Mesendoderm (in vitro differentiated cells): ENCODE measurements around the gene FAM120A.
"Not testable (repeated sequence)": the region's sequence is repeated elsewhere in the genome, so short reads cannot be mapped to it uniquely, and the experiment has no call there.

Source experiments
- DNase-seq: peaks from one replicate; pipeline ENCODE4 v3.0.0; 2013
- H2AK5ac ChIP-seq: 2 replicates; pipeline ENCODE4 v1.6.1; 2013; ENCODE audit warnings: low read length, inconsistent platforms
- H2BK120ac ChIP-seq: 2 replicates; pipeline ENCODE4 v1.6.1; 2013; ENCODE audit warnings: low read depth, mild to moderate bottlenecking, low read length, moderate library complexity, mixed read lengths
- H2BK15ac ChIP-seq: replicated peaks from 2 replicates; pipeline ENCODE4 v1.6.1; 2013; ENCODE audit warnings: low read depth, mild to moderate bottlenecking, moderate library complexity
- H2BK5ac ChIP-seq: 2 replicates; pipeline ENCODE4 v1.6.1; 2013; ENCODE audit warnings: low read length, inconsistent platforms
- H3K18ac ChIP-seq: 2 replicates; pipeline ENCODE4 v1.6.1; 2013; ENCODE audit warnings: mild to moderate bottlenecking, low read length, mixed read lengths
- H3K23ac ChIP-seq: one replicate; pipeline ENCODE4 v1.6.1; 2013; ENCODE audit warnings: low read length
- H3K27ac ChIP-seq: 2 replicates; pipeline ENCODE4 v1.5.1; 2013; ENCODE audit warnings: low read depth, mild to moderate bottlenecking, inconsistent platforms, low read length, moderate library complexity
- H3K27me3 ChIP-seq: 2 replicates; pipeline ENCODE4 v1.6.1; 2013; ENCODE audit warnings: low read length, control low read depth, mild to moderate bottlenecking, inconsistent platforms; ENCODE audit not compliant: insufficient read depth, poor library complexity
- H3K36me3 ChIP-seq: 2 replicates; pipeline ENCODE4 v1.6.1; 2013; ENCODE audit warnings: low read length, inconsistent platforms; ENCODE audit not compliant: control insufficient read depth, insufficient read depth
- H3K4ac ChIP-seq: one replicate; pipeline ENCODE4 v1.6.1; 2013; ENCODE audit warnings: low read depth, mild to moderate bottlenecking, low read length, moderate library complexity
- H3K4me1 ChIP-seq: 2 replicates; pipeline ENCODE4 v1.6.1; 2013; ENCODE audit warnings: low read depth, low read length, inconsistent platforms; ENCODE audit not compliant: control insufficient read depth
- H3K4me2 ChIP-seq: 2 replicates; pipeline ENCODE4 v1.6.1; 2013; ENCODE audit warnings: low read length
- H3K4me3 ChIP-seq: 2 replicates; pipeline ENCODE4 v1.5.1; 2013; ENCODE audit warnings: mild to moderate bottlenecking, low read length
- H3K56ac ChIP-seq: one replicate; pipeline ENCODE4 v1.6.1; 2013; ENCODE audit warnings: low read length
- H3K79me1 ChIP-seq: 2 replicates; pipeline ENCODE4 v1.6.1; 2013; ENCODE audit warnings: low read length, inconsistent platforms
- H3K79me2 ChIP-seq: 2 replicates; pipeline ENCODE4 v1.6.1; 2013; ENCODE audit warnings: mild to moderate bottlenecking, low read length; ENCODE audit not compliant: control insufficient read depth, insufficient read depth
- H3K9ac ChIP-seq: 2 replicates; pipeline ENCODE4 v1.6.1; 2013; ENCODE audit warnings: low read length, inconsistent platforms
- H4K5ac ChIP-seq: one replicate; pipeline ENCODE4 v1.6.1; 2013; ENCODE audit warnings: low read length
- H4K8ac ChIP-seq: one replicate; pipeline ENCODE4 v1.6.1; 2013; ENCODE audit warnings: low read depth, mild to moderate bottlenecking, control low read depth, low read length, moderate library complexity
- WGBS: extraction: QIAGEN DNeasy Blood & Tissue Kit; methylation state at CpG from one replicate; pipeline ENCODE4 v1.1.7; 2013; ENCODE audit warnings: low lambda C conversion rate, missing lambda C conversion rate; ENCODE audit not compliant: insufficient coverage; ENCODE audit errors: extremely low coverage; 5-methylcytosine and 5-hydroxymethylcytosine counted together

Gene FAM120A

DNA sequence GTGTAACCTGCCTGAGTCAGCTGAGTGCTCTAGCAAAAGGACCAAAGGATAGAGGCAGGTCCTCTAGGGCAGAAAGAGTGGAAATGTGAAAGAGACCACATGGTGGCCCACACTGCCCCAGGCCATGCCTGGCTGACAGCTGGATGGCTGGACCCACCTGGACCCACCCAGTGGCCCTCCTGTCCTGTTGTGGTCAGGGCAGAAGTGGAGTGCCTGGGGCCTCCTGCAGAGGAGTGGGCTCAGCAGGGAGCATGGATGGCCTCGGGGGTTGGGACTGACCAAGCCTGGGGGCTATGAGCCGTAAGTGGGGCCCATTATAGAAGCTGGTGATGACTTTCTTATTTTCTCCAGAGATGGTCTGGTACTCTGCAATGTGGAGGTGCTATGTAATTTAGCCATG is 57.6 kb downstream of the FAM120A start:
- DNase-seq: peak; percentile 5
- Histone ChIP-seq H3K18ac (no peak overlapping the region), H2BK120ac (no peak overlapping the region), H3K4ac (no peak overlapping the region), H3K27me3 (no peaks in the 10 kb centered on the region), H3K4me3 (no peak overlapping the region), H3K79me2 (peaks cover 40% of the 10 kb centered on the region), H3K79me1 (peaks cover 25% of the 10 kb centered on the region), H4K5ac (no peak overlapping the region), H3K56ac (no peak overlapping the region), H3K27ac (no peak overlapping the region), H3K9ac (no peak overlapping the region), H2BK15ac (no peak overlapping the region), H3K23ac (no peak overlapping the region), H3K36me3 (peaks cover 2% of the 10 kb centered on the region), H2AK5ac (no peak overlapping the region), H4K8ac (no peak overlapping the region), H3K4me2 (no peak overlapping the region), H2BK5ac (no peak overlapping the region), H3K4me1 (no peaks in the 10 kb centered on the region)
- WGBS: no CpG with 5 or more reads among the region's 2 CpGs

DNA sequence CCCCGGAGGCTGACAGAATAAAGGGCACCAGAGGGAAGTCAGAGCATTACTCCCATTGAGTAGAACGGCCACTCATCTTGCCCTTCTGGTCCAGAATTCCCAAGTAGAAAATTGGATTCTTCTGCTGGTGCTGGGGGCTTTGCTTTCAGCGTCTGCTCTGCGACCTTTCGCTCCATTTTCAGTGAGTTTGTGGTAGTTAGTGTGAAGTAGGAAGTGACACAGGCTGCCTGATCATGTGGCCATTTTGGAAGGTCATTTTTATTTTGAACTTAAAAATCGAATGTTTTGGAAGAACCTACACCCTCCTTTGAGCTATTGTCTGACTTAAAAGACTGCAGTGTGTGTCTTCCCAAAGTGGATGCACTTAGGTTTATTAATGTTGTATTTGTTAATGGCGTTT is 58.6 kb downstream of the FAM120A start:
- H2BK120ac ChIP-seq: no peak overlapping the region
- H3K4me3 ChIP-seq: no peak overlapping the region
- WGBS: no CpG with 5 or more reads among the region's 7 CpGs
- no peak overlapping the region for H2AK5ac ChIP-seq
- peaks cover 40% of the 10 kb centered on the region for H3K79me2 ChIP-seq
- H3K9ac ChIP-seq: no peak overlapping the region
- no peak for DNase-seq
- H2BK5ac ChIP-seq: no peak overlapping the region
- H3K18ac ChIP-seq: no peak overlapping the region
- peaks cover 25% of the 10 kb centered on the region for H3K79me1 ChIP-seq
- H3K4ac ChIP-seq: no peak overlapping the region
- H3K23ac ChIP-seq: no peak overlapping the region
- no peak overlapping the region for H3K27ac ChIP-seq
- H3K27me3 ChIP-seq: no peaks in the 10 kb centered on the region
- no peak overlapping the region for H2BK15ac ChIP-seq
- H3K36me3 ChIP-seq: peaks cover 2% of the 10 kb centered on the region
- no peaks in the 10 kb centered on the region for H3K4me1 ChIP-seq
- H3K56ac ChIP-seq: no peak overlapping the region
- no peak overlapping the region for H3K4me2 ChIP-seq
- no peak overlapping the region for H4K5ac ChIP-seq
- H4K8ac ChIP-seq: no peak overlapping the region

DNA sequence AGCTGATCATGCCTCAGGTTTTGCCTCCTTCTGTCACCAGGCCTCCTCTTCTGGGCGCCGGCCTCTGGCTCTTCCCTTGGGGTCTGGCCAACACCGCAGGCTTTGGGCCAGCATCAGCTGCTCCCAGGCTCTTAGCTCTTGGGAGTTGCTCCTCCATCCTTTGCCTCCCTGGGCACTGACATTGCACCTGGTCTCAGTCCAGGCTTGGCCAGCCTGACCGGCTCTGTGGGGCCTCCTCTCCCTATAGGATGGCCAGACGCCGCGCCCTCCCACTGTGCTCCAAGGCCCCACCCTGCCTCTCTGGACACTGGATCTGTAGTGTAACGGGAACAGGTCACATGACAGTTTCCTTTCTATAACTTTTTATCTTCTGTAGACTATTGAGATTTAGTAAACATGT is 59.7 kb downstream of the FAM120A start:
- not testable (repeated sequence) for H2BK15ac ChIP-seq, H3K4ac ChIP-seq, H3K27me3 ChIP-seq, H2AK5ac ChIP-seq, H3K56ac ChIP-seq, H4K8ac ChIP-seq, H4K5ac ChIP-seq, H3K9ac ChIP-seq, H3K27ac ChIP-seq, H3K18ac ChIP-seq, H3K4me1 ChIP-seq, H3K36me3 ChIP-seq, H3K4me3 ChIP-seq, DNase-seq, H3K23ac ChIP-seq, H2BK5ac ChIP-seq, H2BK120ac ChIP-seq, H3K4me2 ChIP-seq
- H3K79me2 ChIP-seq: peaks cover 35% of the 10 kb centered on the region
- H3K79me1 ChIP-seq: peaks cover 22% of the 10 kb centered on the region
- no CpG with 5 or more reads among the region's 8 CpGs for WGBS

DNA sequence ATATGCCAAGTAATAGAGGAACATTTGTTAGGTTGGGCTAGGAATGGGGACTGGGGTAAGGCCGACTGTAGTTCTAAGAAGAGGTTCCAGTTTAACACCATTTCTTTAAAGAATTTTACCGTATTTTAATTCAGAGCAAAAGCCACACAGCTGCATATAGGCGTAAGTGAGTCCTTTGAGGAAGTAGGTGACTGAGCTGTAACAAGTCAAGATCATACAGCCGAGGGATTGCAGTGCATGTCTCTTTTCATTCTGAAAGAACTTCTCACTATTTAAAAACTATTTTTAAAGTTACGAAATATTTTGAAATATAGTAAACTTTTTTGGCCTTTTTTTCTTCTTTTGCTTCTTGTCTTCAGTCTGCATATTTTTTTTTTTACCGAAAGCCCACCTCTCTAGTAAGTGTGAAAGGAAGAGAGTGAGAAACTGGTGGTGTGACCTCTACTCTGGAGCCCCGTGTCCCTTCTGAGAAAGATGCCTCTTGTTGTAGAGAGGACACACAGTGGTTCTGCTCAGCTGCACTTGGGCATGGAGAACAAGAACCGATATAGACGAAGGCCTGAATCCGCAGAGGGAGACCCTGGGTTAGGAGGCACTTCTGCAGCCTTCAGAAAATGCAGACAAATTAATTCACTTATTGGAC is 60.8 kb downstream of the FAM120A start:
- H3K4ac ChIP-seq, H3K4me2 ChIP-seq, H3K9ac ChIP-seq, H3K36me3 ChIP-seq, H4K5ac ChIP-seq, H2BK120ac ChIP-seq, H3K4me3 ChIP-seq, H3K27ac ChIP-seq, H3K4me1 ChIP-seq, H3K27me3 ChIP-seq, H2AK5ac ChIP-seq, H2BK15ac ChIP-seq, H3K56ac ChIP-seq, H3K18ac ChIP-seq, H2BK5ac ChIP-seq, H4K8ac ChIP-seq, DNase-seq, H3K23ac ChIP-seq: not testable (repeated sequence)
- Histone ChIP-seq H3K79me2 (peaks cover 29% of the 10 kb centered on the region), H3K79me1 (peaks cover 17% of the 10 kb centered on the region)
- no CpG with 5 or more reads among the region's 10 CpGs for WGBS

DNA sequence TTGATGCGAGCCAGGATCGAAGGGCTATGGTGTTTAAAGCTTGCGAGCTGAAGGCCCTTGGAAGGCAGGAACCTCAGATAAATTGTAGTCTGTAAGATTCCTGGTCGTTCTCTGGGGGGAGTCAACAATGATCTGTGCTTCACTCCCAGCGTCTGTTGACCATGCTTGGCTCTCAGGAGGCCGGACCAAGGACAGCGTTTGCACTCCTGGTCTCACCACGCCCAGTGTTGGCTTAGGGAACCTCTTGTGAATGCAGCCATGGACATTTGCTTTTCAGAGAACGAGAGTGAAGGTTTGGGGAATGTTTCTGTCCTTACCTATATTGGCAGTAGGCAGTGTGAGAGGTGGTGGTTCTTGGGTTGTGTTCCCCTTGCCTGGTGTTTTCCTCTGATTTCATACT is 62.1 kb downstream of the FAM120A start:
- Histone ChIP-seq H3K27ac (no peak overlapping the region), H2AK5ac (no peak overlapping the region), H4K8ac (no peak overlapping the region), H3K79me2 (peaks cover 25% of the 10 kb centered on the region), H3K4ac (no peak overlapping the region), H3K79me1 (peaks cover 18% of the 10 kb centered on the region), H3K18ac (no peak overlapping the region), H2BK120ac (no peak overlapping the region), H3K4me1 (no peaks in the 10 kb centered on the region), H3K4me2 (no peak overlapping the region), H2BK15ac (no peak overlapping the region), H2BK5ac (no peak overlapping the region), H3K56ac (no peak overlapping the region), H3K9ac (no peak overlapping the region), H3K4me3 (no peak overlapping the region), H3K36me3 (peaks cover 4% of the 10 kb centered on the region), H3K23ac (no peak overlapping the region), H4K5ac (no peak overlapping the region), H3K27me3 (no peaks in the 10 kb centered on the region)
- no peak for DNase-seq
- WGBS: no CpG with 5 or more reads among the region's 9 CpGs

DNA sequence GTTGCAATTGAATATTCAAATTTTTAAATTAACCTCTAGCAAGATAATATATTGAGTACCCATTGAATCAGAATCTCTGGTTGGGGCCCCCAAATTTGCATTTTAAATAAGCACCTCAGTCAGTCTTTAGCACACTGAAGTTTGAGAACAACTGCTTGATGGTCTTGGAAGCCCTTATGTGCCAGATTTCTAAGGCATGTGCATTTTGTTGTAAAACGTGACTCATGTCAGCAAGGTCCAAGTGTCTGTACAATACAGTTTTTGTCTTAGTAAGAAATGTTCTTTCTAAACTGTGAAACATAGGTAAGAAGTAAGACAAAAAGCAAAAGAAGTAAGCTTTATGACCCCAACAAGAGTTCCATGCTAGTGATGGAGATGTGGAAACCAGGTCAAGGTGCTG is 65.8 kb downstream of the FAM120A start:
- Histone ChIP-seq H2BK15ac (no peak overlapping the region), H4K8ac (no peak overlapping the region), H3K23ac (no peak overlapping the region), H2AK5ac (no peak overlapping the region), H3K4me3 (no peak overlapping the region), H3K4me2 (no peak overlapping the region), H2BK120ac (no peak overlapping the region), H3K27me3 (no peaks in the 10 kb centered on the region), H2BK5ac (no peak overlapping the region), H3K9ac (no peak overlapping the region), H4K5ac (no peak overlapping the region), H3K79me1 (peaks cover 20% of the 10 kb centered on the region), H3K4me1 (no peaks in the 10 kb centered on the region), H3K18ac (no peak overlapping the region), H3K56ac (no peak overlapping the region), H3K27ac (no peak overlapping the region), H3K36me3 (peaks cover 6% of the 10 kb centered on the region), H3K4ac (no peak overlapping the region), H3K79me2 (peaks cover 21% of the 10 kb centered on the region)
- no peak for DNase-seq
- no CpG with 5 or more reads among the region's 1 CpG for WGBS
